Measurements from ENCODE around the gene TMC8. TPM values are rescaled to one million over a fixed set of nuclear protein-coding genes. Genes with fewer than 3 reads are reported as not detected.

Gene TMC8
- polyA plus RNA-seq, 1 of the 3 experiments (the other 2 are of a cell fraction): 0.18 TPM

DNA sequence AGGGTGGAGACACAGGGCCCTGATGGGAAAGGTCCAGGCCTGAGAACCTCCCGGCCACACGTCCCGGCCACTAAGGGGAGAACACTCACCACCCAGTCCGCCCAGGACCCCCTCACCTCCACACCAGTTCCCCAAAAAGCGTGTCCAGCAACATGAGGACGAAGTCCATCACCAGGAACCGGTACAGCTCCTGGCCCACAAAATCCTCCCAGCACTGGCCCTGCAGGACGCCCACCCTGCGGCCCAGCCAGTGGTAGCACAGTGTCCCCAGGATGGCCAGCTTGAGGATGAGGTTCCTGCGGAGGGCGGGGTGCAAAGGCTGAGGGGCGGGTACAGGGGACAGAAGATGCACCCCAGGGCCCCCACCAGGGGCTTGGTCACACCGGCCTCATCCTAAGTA lies 10.0 kb upstream of the TMC8 start:
- no peaks in the 10 kb centered on the region for H3K27me3 ChIP-seq (ENCODE audit: insufficient read depth)
- H3K9me3 ChIP-seq: no peaks in the 10 kb centered on the region
- H3K4me3 ChIP-seq (ENCODE audit: low read depth in 2 of 2, low read length in 1 of 2): no peak overlapping the region
- 87% methylated on average over 13 of the region's 13 CpGs for WGBS (ENCODE audit: low lambda C conversion rate)
- H2AFZ ChIP-seq (ENCODE audit: low read depth): no peak overlapping the region
- ChIA-PET POLR2A (no interaction called here), CTCF (interaction anchor here (0.5 to 10.9 kb wide), 7 partner anchors 8 to 129 kb away, joined by 3 to 131 read pairs (median 3); no protein-coding TSS in a partner anchor)
- H3K4me1 ChIP-seq (ENCODE audit: control insufficient read depth in 1 of 2, insufficient read depth in 2 of 2, low read depth in 1 of 2, low read length in 1 of 2): peaks cover 0 to 16% of the 10 kb centered on the region in 2 experiments; a peak in 1 of 4 replicates
- no peak for DNase-seq
- no peaks in the 10 kb centered on the region for H3K9me2 ChIP-seq
- TF ChIP-seq, protein P1, sequence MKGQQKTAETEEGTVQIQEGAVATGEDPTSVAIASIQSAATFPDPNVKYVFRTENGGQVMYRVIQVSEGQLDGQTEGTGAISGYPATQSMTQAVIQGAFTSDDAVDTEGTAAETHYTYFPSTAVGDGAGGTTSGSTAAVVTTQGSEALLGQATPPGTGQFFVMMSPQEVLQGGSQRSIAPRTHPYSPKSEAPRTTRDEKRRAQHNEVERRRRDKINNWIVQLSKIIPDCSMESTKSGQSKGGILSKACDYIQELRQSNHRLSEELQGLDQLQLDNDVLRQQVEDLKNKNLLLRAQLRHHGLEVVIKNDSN (IDR thresholded peaks at IDR 0.05; ENCODE audit: borderline replicate concordance, low read depth): no peak
- TF ChIP-seq, protein P2, sequence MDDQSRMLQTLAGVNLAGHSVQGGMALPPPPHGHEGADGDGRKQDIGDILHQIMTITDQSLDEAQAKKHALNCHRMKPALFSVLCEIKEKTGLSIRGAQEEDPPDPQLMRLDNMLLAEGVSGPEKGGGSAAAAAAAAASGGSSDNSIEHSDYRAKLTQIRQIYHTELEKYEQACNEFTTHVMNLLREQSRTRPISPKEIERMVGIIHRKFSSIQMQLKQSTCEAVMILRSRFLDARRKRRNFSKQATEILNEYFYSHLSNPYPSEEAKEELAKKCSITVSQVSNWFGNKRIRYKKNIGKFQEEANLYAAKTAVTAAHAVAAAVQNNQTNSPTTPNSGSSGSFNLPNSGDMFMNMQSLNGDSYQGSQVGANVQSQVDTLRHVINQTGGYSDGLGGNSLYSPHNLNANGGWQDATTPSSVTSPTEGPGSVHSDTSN (IDR thresholded peaks at IDR 0.05): no peak
- no peak for TF ChIP-seq NFIC (IDR thresholded peaks at IDR 0.05; ENCODE audit: borderline replicate concordance)
- no peak for TF ChIP-seq CHD2 (IDR thresholded peaks at IDR 0.05; ENCODE audit: low read length, partially characterized antibody)
- TF ChIP-seq NRF1 (IDR thresholded peaks at IDR 0.05; ENCODE audit: low read depth, low read length): no peak
- TF ChIP-seq, protein P3, sequence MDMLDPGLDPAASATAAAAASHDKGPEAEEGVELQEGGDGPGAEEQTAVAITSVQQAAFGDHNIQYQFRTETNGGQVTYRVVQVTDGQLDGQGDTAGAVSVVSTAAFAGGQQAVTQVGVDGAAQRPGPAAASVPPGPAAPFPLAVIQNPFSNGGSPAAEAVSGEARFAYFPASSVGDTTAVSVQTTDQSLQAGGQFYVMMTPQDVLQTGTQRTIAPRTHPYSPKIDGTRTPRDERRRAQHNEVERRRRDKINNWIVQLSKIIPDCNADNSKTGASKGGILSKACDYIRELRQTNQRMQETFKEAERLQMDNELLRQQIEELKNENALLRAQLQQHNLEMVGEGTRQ (IDR thresholded peaks at IDR 0.05; ENCODE audit: borderline replicate concordance, low read depth, low read length): no peak
- TF ChIP-seq TCF12 (IDR thresholded peaks at IDR 0.05): no peak
- TF ChIP-seq POLR2AphosphoS5 (IDR thresholded peaks at IDR 0.05; ENCODE audit: low read depth, low read length): no peak
- TF ChIP-seq, protein P4, sequence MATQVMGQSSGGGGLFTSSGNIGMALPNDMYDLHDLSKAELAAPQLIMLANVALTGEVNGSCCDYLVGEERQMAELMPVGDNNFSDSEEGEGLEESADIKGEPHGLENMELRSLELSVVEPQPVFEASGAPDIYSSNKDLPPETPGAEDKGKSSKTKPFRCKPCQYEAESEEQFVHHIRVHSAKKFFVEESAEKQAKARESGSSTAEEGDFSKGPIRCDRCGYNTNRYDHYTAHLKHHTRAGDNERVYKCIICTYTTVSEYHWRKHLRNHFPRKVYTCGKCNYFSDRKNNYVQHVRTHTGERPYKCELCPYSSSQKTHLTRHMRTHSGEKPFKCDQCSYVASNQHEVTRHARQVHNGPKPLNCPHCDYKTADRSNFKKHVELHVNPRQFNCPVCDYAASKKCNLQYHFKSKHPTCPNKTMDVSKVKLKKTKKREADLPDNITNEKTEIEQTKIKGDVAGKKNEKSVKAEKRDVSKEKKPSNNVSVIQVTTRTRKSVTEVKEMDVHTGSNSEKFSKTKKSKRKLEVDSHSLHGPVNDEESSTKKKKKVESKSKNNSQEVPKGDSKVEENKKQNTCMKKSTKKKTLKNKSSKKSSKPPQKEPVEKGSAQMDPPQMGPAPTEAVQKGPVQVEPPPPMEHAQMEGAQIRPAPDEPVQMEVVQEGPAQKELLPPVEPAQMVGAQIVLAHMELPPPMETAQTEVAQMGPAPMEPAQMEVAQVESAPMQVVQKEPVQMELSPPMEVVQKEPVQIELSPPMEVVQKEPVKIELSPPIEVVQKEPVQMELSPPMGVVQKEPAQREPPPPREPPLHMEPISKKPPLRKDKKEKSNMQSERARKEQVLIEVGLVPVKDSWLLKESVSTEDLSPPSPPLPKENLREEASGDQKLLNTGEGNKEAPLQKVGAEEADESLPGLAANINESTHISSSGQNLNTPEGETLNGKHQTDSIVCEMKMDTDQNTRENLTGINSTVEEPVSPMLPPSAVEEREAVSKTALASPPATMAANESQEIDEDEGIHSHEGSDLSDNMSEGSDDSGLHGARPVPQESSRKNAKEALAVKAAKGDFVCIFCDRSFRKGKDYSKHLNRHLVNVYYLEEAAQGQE (IDR thresholded peaks at IDR 0.05; ENCODE audit: low read depth, low read length): no peak
- TF ChIP-seq TEAD4 (IDR thresholded peaks at IDR 0.05; ENCODE audit: borderline replicate concordance, insufficient read depth): no peak
- no peak for TF ChIP-seq TAF1 (IDR thresholded peaks at IDR 0.05; ENCODE audit: borderline replicate concordance, low read depth, low read length)
- no peak for TF ChIP-seq FOXM1 (IDR thresholded peaks at IDR 0.05; ENCODE audit: low read depth)
- no peak for TF ChIP-seq RFX5 (IDR thresholded peaks at IDR 0.05; ENCODE audit: low read length)
- TF ChIP-seq, protein P5, sequence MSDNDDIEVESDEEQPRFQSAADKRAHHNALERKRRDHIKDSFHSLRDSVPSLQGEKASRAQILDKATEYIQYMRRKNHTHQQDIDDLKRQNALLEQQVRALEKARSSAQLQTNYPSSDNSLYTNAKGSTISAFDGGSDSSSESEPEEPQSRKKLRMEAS (IDR thresholded peaks at IDR 0.05; ENCODE audit: low read depth): no peak
- no peak for TF ChIP-seq GATA2 (CRISPR knock-in tag; IDR thresholded peaks at IDR 0.05)
- TF ChIP-seq EP300 (IDR thresholded peaks at IDR 0.05; ENCODE audit: borderline replicate concordance in 1 of 2, low read depth in 1 of 2, low read length in 1 of 2): no peak
- TF ChIP-seq RCOR1 (IDR thresholded peaks at IDR 0.05; ENCODE audit: low read length): no peak
- TF ChIP-seq SMC3 (IDR thresholded peaks at IDR 0.05; ENCODE audit: low read depth, low read length): no peak
- no peak overlapping the region for H3K9ac ChIP-seq
- H4K20me1 ChIP-seq (ENCODE audit: insufficient read depth): no peaks in the 10 kb centered on the region
- H3K79me2 ChIP-seq (ENCODE audit: insufficient read depth): no peaks in the 10 kb centered on the region
- no peak overlapping the region for H3K4me2 ChIP-seq
- no peak overlapping the region for H3K27ac ChIP-seq (ENCODE audit: low read depth in 2 of 2, low read length in 1 of 2)
- H3F3A ChIP-seq (replicated peaks; ENCODE audit: insufficient read depth): no peaks in the 10 kb centered on the region
- H3K36me3 ChIP-seq (replicated peaks in 1 of 2; ENCODE audit: control insufficient read depth in 1 of 2, insufficient read depth in 2 of 2, low read length in 1 of 2): no peaks in the 10 kb centered on the region

Data from SK-N-SH (cell line).